Epithelial cell of proximal tubule (primary cell): ENCODE measurements around the gene CCDC87. TPM values are rescaled to one million over a fixed set of nuclear protein-coding genes. Genes with fewer than 3 reads are reported as not detected.

ENCODE experiments used
- DNase-seq: peaks from one replicate; pipeline ENCODE4 v3.0.0-alpha.2; 2011; ENCODE audit warnings: low read depth
- H3K4me3 ChIP-seq: 2 replicates; pipeline ENCODE4 v1.5.1; 2011; ENCODE audit warnings: low read depth, mild to moderate bottlenecking, low read length
- CTCF ChIP-seq: conservative IDR thresholded peaks from 2 replicates; pipeline ENCODE4 v1.5.1; 2012; ENCODE audit warnings: low read depth, mild to moderate bottlenecking, low read length
- total RNA-seq: library from RNA; depleted of rRNA; stranded (reverse); fragments of >200 nt; gene quantifications from 2 replicates; pipeline ENCODE4 v1.2.3, GENCODE V29; 2015

Gene CCDC87
- total RNA-seq, 1 donor from 2014 or later = 0.52 TPM

- no peak for DNase-seq
- TF ChIP-seq CTCF = no peak
- H3K4me3 ChIP-seq = no peak overlapping the region
These were observed 42.0 kb downstream of the CCDC87 start for GRCh38 chr11:66550887-66551286.

GRCh38 chr11:66549696-66550095 is 43.2 kb downstream of the CCDC87 start:
- TF ChIP-seq CTCF = no peak
- H3K4me3 ChIP-seq = no peak overlapping the region
- no peak for DNase-seq

GRCh38 chr11:66548774-66549630 is 43.9 kb downstream of the CCDC87 start:
- TF ChIP-seq CTCF = no peak

GRCh38 chr11:66548041-66548440 is 44.8 kb downstream of the CCDC87 start:
- no peak for TF ChIP-seq CTCF
- H3K4me3 ChIP-seq = no peak overlapping the region

More at GRCh38 chr11:66548774-66549630, 43.9 kb downstream of the CCDC87 start:
- DNase-seq = no peak
- no peak overlapping the region for H3K4me3 ChIP-seq

GRCh38 chr11:66547662-66548009 is 45.2 kb downstream of the CCDC87 start:
- no peak for DNase-seq
- no peak overlapping the region for H3K4me3 ChIP-seq
- TF ChIP-seq CTCF = no peak

More at GRCh38 chr11:66548041-66548440, 44.8 kb downstream of the CCDC87 start:
- DNase-seq = no peak

GRCh38 chr11:66546966-66547661 is 45.7 kb downstream of the CCDC87 start:
- no peak for DNase-seq
- no peak overlapping the region for H3K4me3 ChIP-seq
- no peak for TF ChIP-seq CTCF
